HG03175 (cell line): Measurements from ENCODE around the gene TUBGCP3.
A peak's percentile ranks its signal among the peaks of the same experiment; 100 is the strongest.

Experiments
- ATAC-seq: cut with Tn5 transposase; IDR thresholded peaks from one replicate; pipeline ENCODE4 v1.9.1; 2021; ENCODE audit warnings: mild to moderate bottlenecking, moderate library complexity; ENCODE audit not compliant: unreplicated experiment

The TUBGCP3 gene

GRCh38 chr13:112444416-112445399 lies 143.2 kb downstream of the TUBGCP3 start:
- ATAC-seq: no peak

DNA sequence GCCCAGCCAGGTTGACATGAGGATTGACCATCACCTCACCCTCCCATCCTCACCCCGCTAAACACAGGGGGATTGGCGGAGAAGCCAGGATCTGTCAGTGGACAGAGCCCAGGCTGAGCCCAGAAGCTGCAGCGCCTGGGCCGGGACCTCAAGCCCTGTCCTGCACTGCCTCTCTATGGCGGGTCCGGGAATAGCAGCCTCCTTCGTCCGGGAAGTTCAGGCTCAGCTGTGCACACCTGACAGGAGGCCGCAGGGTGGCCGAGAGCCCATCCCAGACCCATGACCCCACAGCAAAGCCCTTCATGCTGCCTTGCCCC lies 144.0 kb downstream of the TUBGCP3 start:
- peak; percentile 77 for ATAC-seq

- ATAC-seq: no peak
These were observed 144.6 kb downstream of the TUBGCP3 start for GRCh38 chr13:112443191-112443994.

GRCh38 chr13:112442483-112443090 lies 145.4 kb downstream of the TUBGCP3 start:
- ATAC-seq: no peak

- ATAC-seq: no peak
These were observed 146.1 kb downstream of the TUBGCP3 start for GRCh38 chr13:112441779-112442310.

- ATAC-seq: no peak
These were observed 146.7 kb downstream of the TUBGCP3 start for GRCh38 chr13:112441226-112441625.

- ATAC-seq: no peak
These were observed 149.4 kb downstream of the TUBGCP3 start for GRCh38 chr13:112438515-112438914.

DNA sequence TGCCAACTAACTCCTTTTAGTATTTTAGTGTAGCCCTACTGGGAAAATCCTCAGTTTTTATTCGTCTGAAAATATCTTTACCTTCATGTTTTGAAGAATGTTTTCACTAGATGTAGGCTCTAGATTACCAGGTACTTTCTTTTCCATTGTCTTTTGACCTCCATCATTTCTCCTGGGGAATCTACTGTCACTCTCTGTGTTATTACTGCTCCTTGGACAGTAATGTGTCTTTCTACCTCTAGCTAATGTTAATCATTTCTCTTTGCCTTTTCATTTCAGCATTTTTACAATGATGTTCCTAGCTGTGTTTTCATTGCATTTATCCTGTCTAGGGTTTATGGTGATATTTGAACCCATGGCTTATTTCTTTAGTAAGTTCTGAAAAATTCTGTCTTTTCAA lies 149.9 kb downstream of the TUBGCP3 start:
- ATAC-seq: no peak

DNA sequence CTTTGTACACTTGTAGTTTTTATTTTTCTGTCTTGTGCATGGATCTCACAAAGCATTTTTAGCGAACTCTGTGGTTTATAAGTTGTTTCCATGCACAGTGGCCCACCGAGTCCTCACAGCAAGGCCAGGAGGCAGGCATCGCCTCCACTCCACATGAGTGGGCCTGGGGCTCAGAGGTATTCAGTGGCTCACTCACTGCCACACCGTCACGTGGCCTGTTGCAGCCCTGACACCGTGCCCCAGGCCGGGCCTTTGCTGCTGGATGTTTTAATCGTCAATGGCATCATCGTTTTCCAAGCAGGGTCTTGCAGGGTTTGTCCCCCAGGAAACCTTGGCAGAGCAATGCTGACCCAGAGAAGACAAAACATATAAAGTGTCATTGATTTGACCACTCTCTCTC lies 152.0 kb downstream of the TUBGCP3 start:
- no peak for ATAC-seq
